B cell (primary cell): ENCODE data around the gene FLT1. TPM values are rescaled to one million over a fixed set of nuclear protein-coding genes. Genes with fewer than 3 reads are reported as not detected.

Experiments used
- ATAC-seq: fragments of 200-7000 bp; cut with Tn5 transposase; one replicate; pipeline ENCODE4 v1.10.0; 2021; ENCODE audit warnings: low read depth, mild to moderate bottlenecking, moderate number of reproducible peaks, moderate library complexity
- CTCF ChIA-PET: fragments of 350-600 bp; sonication (Branson Sonifier 250); formaldehyde crosslinking; loops from one replicate; lab custom pipeline; 2021; ENCODE audit warnings: antibody characterized with exemption, inconsistent platforms; lab: Charles Lee
- POLR2A ChIA-PET: fragments of 350-600 bp; sonication (Branson Sonifier 250); formaldehyde crosslinking; loops from one replicate; lab custom pipeline; 2021; ENCODE audit warnings: antibody characterized with exemption; lab: Charles Lee
- DNase-seq: peaks from one replicate; pipeline ENCODE4 v3.0.0; 2013
- H2AFZ ChIP-seq: 2 replicates; pipeline ENCODE4 v1.6.1; 2012; ENCODE audit warnings: mild to moderate bottlenecking, low read depth, low read length; ENCODE audit not compliant: insufficient read depth, poor library complexity, severe bottlenecking
- H3K27ac ChIP-seq, 2 donors: 1 replicate in 1 of 2; 2 replicates in 1 of 2; pipeline ENCODE4 v1.5.1; 2012 to 2013; ENCODE audit warnings: low read length in 2 of 2, mild to moderate bottlenecking in 2 of 2, moderate library complexity in 1 of 2
- H3K27me3 ChIP-seq, 4 experiments: fragments of 200-600 bp in 1 of 4; sonication (generic) in 1 of 4; replicated peaks in 1 of 4; 1 replicate in 2 of 4; 2 replicates in 2 of 4; pipeline versions ENCODE4 v1.6.1 to v1.7.0; 2013 to 2016; ENCODE audit warnings: low read length in 3 of 4, mild to moderate bottlenecking in 2 of 4, mixed read lengths in 1 of 4, moderate library complexity in 1 of 4; ENCODE audit not compliant: insufficient read depth in 4 of 4, control insufficient read depth in 3 of 4; ENCODE audit errors: control extremely low read depth in 1 of 4
- H3K36me3 ChIP-seq, 2 experiments: replicated peaks in 1 of 2; 1 replicate in 1 of 2; 2 replicates in 1 of 2; pipeline versions ENCODE4 v1.6.1 to v1.7.1; 2013; ENCODE audit warnings: low read length in 1 of 2; ENCODE audit not compliant: insufficient read depth in 2 of 2, control insufficient read depth in 1 of 2; ENCODE audit errors: control extremely low read depth in 1 of 2, extremely low read depth in 1 of 2
- H3K4me1 ChIP-seq, 2 donors: fragments of 200-600 bp in 1 of 2; sonication (generic) in 1 of 2; 1 replicate in 1 of 2; 2 replicates in 1 of 2; pipeline versions ENCODE4 v1.5.1 to v1.6.1; 2013 to 2017; ENCODE audit warnings: low read length in 2 of 2; ENCODE audit not compliant: control insufficient read depth in 2 of 2, insufficient read depth in 2 of 2
- H3K4me2 ChIP-seq: replicated peaks from 2 replicates; pipeline ENCODE3; 2012; ENCODE audit warnings: mild to moderate bottlenecking, low read depth, low read length; ENCODE audit not compliant: poor library complexity, severe bottlenecking
- H3K4me3 ChIP-seq, 5 experiments: fragments of 200-600 bp in 1 of 5; sonication (generic) in 1 of 5; 1 replicate in 3 of 5; 2 replicates in 2 of 5; pipeline versions ENCODE4 v1.5.1 to v1.7.0; 2011 to 2016; ENCODE audit warnings: low read length in 4 of 5, mild to moderate bottlenecking in 4 of 5, low read depth in 2 of 5, control low read depth in 1 of 5, moderate library complexity in 1 of 5; ENCODE audit not compliant: insufficient read depth in 1 of 5; ENCODE audit errors: control extremely low read depth in 1 of 5, extremely low read depth in 1 of 5
- H3K79me2 ChIP-seq: fragments of 200-600 bp; sonication (generic); one replicate; pipeline ENCODE4 v1.6.0; 2016; ENCODE audit warnings: low read length; ENCODE audit not compliant: control insufficient read depth, insufficient read depth
- H3K9ac ChIP-seq: fragments of 200-600 bp; sonication (generic); 2 replicates; pipeline ENCODE4 v1.6.1; 2017; ENCODE audit warnings: mild to moderate bottlenecking, low read length, moderate library complexity
- H3K9me3 ChIP-seq, 3 donors: one replicate each; pipeline versions ENCODE4 v1.6.1 to v1.7.1; 2013; ENCODE audit warnings: low read length in 2 of 3; ENCODE audit not compliant: control insufficient read depth in 2 of 3, insufficient read depth in 1 of 3; ENCODE audit errors: control extremely low read depth in 1 of 3
- H4K20me1 ChIP-seq: 2 replicates; pipeline ENCODE4 v1.6.0; 2012; ENCODE audit warnings: mild to moderate bottlenecking, low read length; ENCODE audit not compliant: insufficient read depth, control insufficient read depth, poor library complexity, severe bottlenecking
- H3K27ac Mint-ChIP-seq: one replicate; pipeline ENCODE4 v1.8.0; 2021; ENCODE audit warnings: mixed read lengths
- H3K27me3 Mint-ChIP-seq: one replicate; pipeline ENCODE4 v1.8.0; 2021; ENCODE audit warnings: mixed read lengths
- H3K4me1 Mint-ChIP-seq: one replicate; pipeline ENCODE4 v1.8.0; 2021; ENCODE audit warnings: mixed read lengths
- H3K4me3 Mint-ChIP-seq: one replicate; pipeline ENCODE4 v1.8.0; 2021; ENCODE audit warnings: mixed read lengths
- H3K9me3 Mint-ChIP-seq: one replicate; pipeline ENCODE4 v1.8.0; 2022; ENCODE audit warnings: mixed read lengths; ENCODE audit not compliant: insufficient read depth
- CTCF ChIP-seq: fragments of 200-600 bp; IDR thresholded peaks from one replicate; pipeline ENCODE4 v1.8.0; 2022; ENCODE audit warnings: antibody characterized with exemption, mild to moderate bottlenecking
- EZH2 ChIP-seq: IDR thresholded peaks from 2 replicates; pipeline ENCODE4 v1.6.1; 2012; ENCODE audit warnings: borderline replicate concordance, low read depth, mild to moderate bottlenecking, moderate library complexity, low read length; ENCODE audit not compliant: insufficient read depth, poor library complexity, severe bottlenecking
- WGBS: methylation state at CpG from one replicate; pipeline ENCODE4 v1.1.5; 2013; ENCODE audit warnings: missing lambda C conversion rate; ENCODE audit not compliant: insufficient coverage; 5-methylcytosine and 5-hydroxymethylcytosine counted together
- intact Hi-C: fragments of 100-400 bp; cut with micrococcal nuclease; formaldehyde crosslinking; loops from one replicate; pipeline ENCODE4 v1.10.0; 2022
- polyA plus RNA-seq: library from polyadenylated mRNA; depleted of rRNA; stranded (reverse); fragments of >200 nt; gene quantifications from 2 replicates; pipeline ENCODE4 v1.2.3, GENCODE V29; 2012
- total RNA-seq, 2 donors: library from RNA; stranded (reverse); fragments of 120-200 nt in 1 of 2; gene quantifications; 1 replicate in 1 of 2; 2 replicates in 1 of 2; pipeline versions ENCODE4 v1.2.3 to v1.2.4, GENCODE V29; 2013 to 2022

Gene FLT1
- total and polyA plus RNA-seq, 2 donors (not counting 1 experiment from before 2014, with no cell fraction given): 1.1 to 1.2 TPM

- Histone ChIP-seq H3K79me2 (no peaks in the 10 kb centered on the region), H3K4me3 (no peak overlapping the region), H3K27me3 (peaks cover 0 to 23% (median 18%) of the 10 kb centered on the region in 4 experiments), H3K9me3 (no peaks in the 10 kb centered on the region), H3K4me2 (no peak overlapping the region), H3K9ac (no peak overlapping the region), H3K27ac (no peak overlapping the region), H4K20me1 (no peaks in the 10 kb centered on the region), H3K4me1 (peaks cover 0 to 5% of the 10 kb centered on the region in 2 donors), H2AFZ (no peak overlapping the region), H3K36me3 (no peaks in the 10 kb centered on the region)
- WGBS: 89% methylated on average over 8 of the region's 10 CpGs
- Mint-ChIP-seq H3K27me3 (peaks cover 35% of the 10 kb centered on the region), H3K4me3 (no peak overlapping the region), H3K4me1 (peaks cover 3% of the 10 kb centered on the region), H3K27ac (no peak overlapping the region), H3K9me3 (no peaks in the 10 kb centered on the region)
- CTCF ChIA-PET: no interaction called here
- TF ChIP-seq EZH2: no peak
- TF ChIP-seq CTCF: no peak
- intact Hi-C loops: no loop called here
- POLR2A ChIA-PET: no interaction called here
- DNase-seq: no peak
- no peak for ATAC-seq
Measured at GRCh38 chr13:28485996-28486543, 8.9 kb downstream of the FLT1 start.

DNA sequence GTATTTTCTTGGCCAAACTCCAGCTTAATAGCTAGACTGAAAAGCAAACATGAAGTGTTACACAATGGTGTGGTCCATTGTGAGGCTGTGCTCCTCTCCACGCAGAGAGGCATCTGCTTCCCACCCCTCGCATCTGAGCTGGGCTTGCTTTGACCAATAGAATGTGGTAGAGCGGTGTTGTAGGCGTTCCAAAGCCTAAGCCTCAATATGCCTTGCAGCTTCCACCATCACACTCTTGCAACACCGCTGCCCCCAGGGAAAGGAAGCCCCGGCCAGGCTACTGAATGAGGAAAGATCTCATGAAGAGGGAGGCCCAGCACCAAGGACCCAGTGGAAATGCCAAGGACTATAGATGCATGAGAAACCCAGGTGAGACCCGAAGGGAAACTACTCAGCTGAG is 9.4 kb downstream of the FLT1 start:
- H3K36me3 ChIP-seq: no peaks in the 10 kb centered on the region
- peaks cover 31% of the 10 kb centered on the region for H3K27me3 Mint-ChIP-seq
- 92% methylated on average over 3 of the region's 7 CpGs for WGBS

More for the DNA sequence above, 9.4 kb downstream of the FLT1 start:
- H3K27me3 ChIP-seq: peaks cover 0 to 20% (median 13%) of the 10 kb centered on the region in 4 experiments
- H3K27ac ChIP-seq: no peak overlapping the region
- no peak overlapping the region for H2AFZ ChIP-seq
- H3K79me2 ChIP-seq: no peaks in the 10 kb centered on the region
- H3K4me2 ChIP-seq: no peak overlapping the region
- no peaks in the 10 kb centered on the region for H3K9me3 ChIP-seq
- ChIA-PET POLR2A (no interaction called here), CTCF (no interaction called here)
- DNase-seq (no peak), ATAC-seq (no peak)
- no peak overlapping the region for H3K9ac ChIP-seq
- H4K20me1 ChIP-seq: no peaks in the 10 kb centered on the region
- intact Hi-C loops: no loop called here
- Mint-ChIP-seq H3K4me3 (no peak overlapping the region), H3K4me1 (peaks cover 3% of the 10 kb centered on the region), H3K9me3 (no peaks in the 10 kb centered on the region), H3K27ac (no peak overlapping the region)
- peaks cover 0 to 5% of the 10 kb centered on the region in 2 donors for H3K4me1 ChIP-seq
- TF ChIP-seq CTCF (no peak), EZH2 (no peak)
- no peak overlapping the region for H3K4me3 ChIP-seq
